GM23338 (cell line): ENCODE data around the gene SLC23A2. TPM values are rescaled to one million over a fixed set of nuclear protein-coding genes. Genes with fewer than 3 reads are reported as not detected.

Experiments
- ATAC-seq: fragments of 200-7000 bp; cut with Tn5 transposase; 3 replicates; pipeline ENCODE4 v1.9.1; 2020
- DNase-seq: peaks from one replicate; pipeline ENCODE4 v3.0.0-alpha.2; 2015; ENCODE audit warnings: low spot score
- H2AFZ ChIP-seq: fragments of 200-600 bp; sonication (generic); 2 replicates; pipeline ENCODE4 v1.8.0; 2016; ENCODE audit warnings: antibody characterized with exemption, mild to moderate bottlenecking, moderate library complexity
- H3F3A ChIP-seq: fragments of 200-600 bp; sonication (generic); replicated peaks from 2 replicates; pipeline ENCODE4 v1.8.0; 2017; ENCODE audit warnings: antibody characterized with exemption, mixed run types, low read depth
- H3K27ac ChIP-seq: fragments of 200-600 bp; sonication (generic); 2 replicates; pipeline ENCODE4 v1.6.1; 2016; ENCODE audit warnings: low read depth
- H3K27me3 ChIP-seq: fragments of 200-600 bp; sonication (generic); 2 replicates; pipeline ENCODE4 v1.8.0; 2016; ENCODE audit warnings: mild to moderate bottlenecking, mixed run types, moderate library complexity; ENCODE audit not compliant: insufficient read depth
- H3K36me3 ChIP-seq: fragments of 200-600 bp; sonication (generic); 2 replicates; pipeline ENCODE4 v1.8.0; 2016; ENCODE audit warnings: mild to moderate bottlenecking; ENCODE audit not compliant: insufficient read depth
- H3K4me1 ChIP-seq: fragments of 200-600 bp; sonication (generic); 2 replicates; pipeline ENCODE4 v1.8.0; 2016; ENCODE audit warnings: mild to moderate bottlenecking, moderate library complexity; ENCODE audit not compliant: insufficient read depth
- H3K4me2 ChIP-seq: fragments of 200-600 bp; sonication (generic); 2 replicates; pipeline ENCODE4 v1.7.1; 2017; ENCODE audit warnings: mixed run types
- H3K4me3 ChIP-seq: fragments of 200-600 bp; sonication (generic); 2 replicates; pipeline ENCODE4 v1.6.1; 2016; ENCODE audit warnings: mixed run types
- H3K79me2 ChIP-seq: fragments of 200-600 bp; sonication (generic); replicated peaks from 2 replicates; pipeline ENCODE4 v1.8.0; 2017; ENCODE audit warnings: mild to moderate bottlenecking; ENCODE audit not compliant: insufficient read depth
- H3K9me2 ChIP-seq: fragments of 200-600 bp; sonication (generic); 2 replicates; pipeline ENCODE4 v1.8.0; 2017; ENCODE audit not compliant: insufficient read depth
- H4K20me1 ChIP-seq: fragments of 200-600 bp; sonication (generic); replicated peaks from 2 replicates; pipeline ENCODE4 v1.8.0; 2017; ENCODE audit warnings: mild to moderate bottlenecking; ENCODE audit not compliant: insufficient read depth
- H3K27ac Mint-ChIP-seq: 2 replicates; pipeline ENCODE4 v1.8.0; 2020; ENCODE audit warnings: inconsistent platforms, mild to moderate bottlenecking, moderate library complexity, mixed read lengths
- H3K27me3 Mint-ChIP-seq: 3 replicates; pipeline ENCODE4 v1.8.0; 2022; ENCODE audit warnings: low read depth, mild to moderate bottlenecking, moderate library complexity, mixed read lengths, inconsistent platforms; ENCODE audit not compliant: insufficient read depth, poor library complexity
- H3K36me3 Mint-ChIP-seq: 3 replicates; pipeline ENCODE4 v1.8.0; 2021; ENCODE audit warnings: low read depth, mild to moderate bottlenecking, inconsistent platforms, moderate library complexity, mixed read lengths
- H3K4me1 Mint-ChIP-seq: 3 replicates; pipeline ENCODE4 v1.8.0; 2020; ENCODE audit warnings: mild to moderate bottlenecking, inconsistent platforms, mixed read lengths
- H3K4me3 Mint-ChIP-seq: 3 replicates; pipeline ENCODE4 v1.8.0; 2021; ENCODE audit warnings: moderate library complexity, mild to moderate bottlenecking, inconsistent platforms, mixed read lengths
- H3K9me3 Mint-ChIP-seq: 3 replicates; pipeline ENCODE4 v1.8.0; 2020; ENCODE audit warnings: moderate library complexity, mild to moderate bottlenecking, inconsistent platforms, mixed read lengths
- CREB1 ChIP-seq: fragments of 250-450 bp; sonication (Bioruptor Pico); IDR thresholded peaks from 2 replicates; pipeline ENCODE4 v1.5.0; 2020; ENCODE audit warnings: low read depth, mild to moderate bottlenecking, moderate library complexity
- CTCF ChIP-seq, 2 experiments: fragments of 200-600 bp in 1 of 2; sonication (generic) in 1 of 2; conservative IDR thresholded peaks; 2 replicates each; pipeline versions ENCODE4 v1.5.1 to v1.6.1; 2016 to 2017; ENCODE audit warnings: antibody characterized with exemption in 2 of 2, low read depth in 2 of 2, mild to moderate bottlenecking in 2 of 2, moderate library complexity in 1 of 2
- ETS1 ChIP-seq: IDR thresholded peaks from 2 replicates; pipeline ENCODE4 v1.6.1; 2016; ENCODE audit warnings: antibody characterized with exemption
- EZH2 ChIP-seq: fragments of 200-600 bp; sonication (generic); IDR thresholded peaks from one replicate; pipeline ENCODE4 v1.8.0; 2017; ENCODE audit warnings: antibody characterized with exemption, mild to moderate bottlenecking, low read depth; ENCODE audit not compliant: unreplicated experiment
- EZH2phosphoT487 ChIP-seq: fragments of 200-600 bp; sonication (generic); IDR thresholded peaks from one replicate; pipeline ENCODE4 v1.8.1; 2018; ENCODE audit warnings: antibody characterized with exemption; ENCODE audit not compliant: unreplicated experiment
- JUNB ChIP-seq: IDR thresholded peaks from one replicate; pipeline ENCODE4 v1.6.1; 2016; ENCODE audit warnings: antibody characterized with exemption; ENCODE audit not compliant: unreplicated experiment
- NANOG ChIP-seq: IDR thresholded peaks from 2 replicates; pipeline ENCODE4 v1.6.1; 2016; ENCODE audit warnings: antibody characterized with exemption, borderline replicate concordance
- POLR2AphosphoS5 ChIP-seq: IDR thresholded peaks from 2 replicates; pipeline ENCODE4 v1.6.1; 2016; ENCODE audit warnings: antibody characterized with exemption, low read depth
- REST ChIP-seq: IDR thresholded peaks from one replicate; pipeline ENCODE4 v1.6.1; 2018; ENCODE audit warnings: antibody characterized with exemption; ENCODE audit not compliant: unreplicated experiment
- STAT1 ChIP-seq: IDR thresholded peaks from one replicate; pipeline ENCODE4 v1.6.1; 2016; ENCODE audit warnings: antibody characterized with exemption; ENCODE audit not compliant: unreplicated experiment
- ZNF114 ChIP-seq: fragments of 250-450 bp; sonication (Bioruptor Pico); IDR thresholded peaks from 2 replicates; pipeline ENCODE4 v1.5.0; 2020; ENCODE audit warnings: mild to moderate bottlenecking, moderate library complexity
- ZNF331 ChIP-seq: fragments of 250-450 bp; sonication (Bioruptor Pico); IDR thresholded peaks from 2 replicates; pipeline ENCODE4 v1.5.0; 2020; ENCODE audit warnings: low read depth, mild to moderate bottlenecking, moderate library complexity
- ZNF462 ChIP-seq: fragments of 250-450 bp; sonication (Bioruptor Pico); IDR thresholded peaks from 2 replicates; pipeline ENCODE4 v1.5.0; 2020; ENCODE audit warnings: mild to moderate bottlenecking, moderate library complexity
- polyA plus RNA-seq: library from polyadenylated mRNA; unstranded; fragments of >200 nt; fragmentation: Nextera tagmentation; extraction: Ambion mirVana; gene quantifications from 2 replicates; pipeline ENCODE4 v1.2.1, GENCODE V29; 2016
- total RNA-seq: library from RNA; depleted of rRNA; stranded (reverse); fragments of >200 nt; shearing (Covaris generic); gene quantifications from 2 replicates; pipeline ENCODE4 v1.2.3, GENCODE V29; 2014

Gene SLC23A2
- total and polyA plus RNA-seq, 2 experiments from 2014 or later, result 4.4 to 20.2 TPM

GRCh38 chr20:4813863-4814695 is 187.2 kb downstream of the SLC23A2 start:
- peak; percentile 51 for DNase-seq
- Mint-ChIP-seq H3K27me3 (peaks cover 14% of the 10 kb centered on the region), H3K4me1 (peaks cover 38% of the 10 kb centered on the region), H3K36me3 (peaks cover 8% of the 10 kb centered on the region; the same call in 2 of the 3 replicates), H3K27ac (peak overlapping the region; percentile 27), H3K4me3 (no peak overlapping the region), H3K9me3 (no peaks in the 10 kb centered on the region; the same call in 1 of the 3 replicates)
- peak; percentile 48 for ATAC-seq
- H3K4me3 ChIP-seq, result no peak overlapping the region
- peaks cover 14% of the 10 kb centered on the region for H3K4me1 ChIP-seq
- H2AFZ ChIP-seq, result no peak overlapping the region
- no peak overlapping the region for H3K4me2 ChIP-seq
- H3K27me3 ChIP-seq, result no peaks in the 10 kb centered on the region
- no peak for TF ChIP-seq JUNB
- no peak for TF ChIP-seq CREB1 (CRISPR knock-in tag)
- no peak for TF ChIP-seq ZNF462 (CRISPR knock-in tag)
- no peak for TF ChIP-seq EZH2phosphoT487
- no peak for TF ChIP-seq POLR2AphosphoS5
- no peak for TF ChIP-seq NANOG
- TF ChIP-seq ETS1, result no peak
- TF ChIP-seq EZH2, result no peak
- TF ChIP-seq STAT1, result no peak
- TF ChIP-seq ZNF331, result no peak
- TF ChIP-seq REST, result no peak
- no peak for TF ChIP-seq ZNF114 (CRISPR knock-in tag)
- TF ChIP-seq CTCF (conservative IDR thresholded peaks at IDR 0.05; ENCODE audit: low read depth in 2 of 2), result no peak
- H3K9me2 ChIP-seq, result 0 out of 2 replicates have a peak, but pooled peaks cover 4% of the 10 kb centered on the region
- H4K20me1 ChIP-seq, result no peaks in the 10 kb centered on the region
- peak overlapping the region; percentile 45; the same call in 1 of the 2 replicates for H3K27ac ChIP-seq
- no peaks in the 10 kb centered on the region for H3K36me3 ChIP-seq
- no peaks in the 10 kb centered on the region for H3K79me2 ChIP-seq
- H3F3A ChIP-seq, result no peaks in the 10 kb centered on the region
